Neural cell (in vitro differentiated cells): ENCODE measurements around the gene PPP2R5E. TPM values are rescaled to one million over a fixed set of nuclear protein-coding genes. Genes with fewer than 3 reads are reported as not detected.

Experiments used
- H2AFZ ChIP-seq: fragments of 200-600, 300-800 bp; sonication (generic), shearing (Covaris generic); 2 replicates; pipeline ENCODE4 v1.6.0; 2014; ENCODE audit warnings: low read depth, mild to moderate bottlenecking, antibody characterized with exemption, low read length, moderate library complexity
- H3F3A ChIP-seq: fragments of 200-600 bp; shearing (Covaris generic); 2 replicates; pipeline ENCODE4 v1.6.1; 2016; ENCODE audit warnings: mild to moderate bottlenecking, moderate library complexity, mixed read lengths, antibody characterized with exemption, low read length; ENCODE audit not compliant: insufficient read depth, poor library complexity, severe bottlenecking
- H3K27ac ChIP-seq: fragments of 200-600, 300-800 bp; sonication (generic), shearing (Covaris generic); 2 replicates; pipeline ENCODE4 v1.5.1; 2014; ENCODE audit warnings: mild to moderate bottlenecking, low read length, moderate library complexity
- H3K27me3 ChIP-seq: fragments of 300-800, 200-600 bp; sonication (generic), shearing (Covaris generic); 2 replicates; pipeline ENCODE4 v1.6.0; 2014; ENCODE audit warnings: mild to moderate bottlenecking, low read depth, low read length, moderate library complexity; ENCODE audit not compliant: insufficient read depth
- H3K36me3 ChIP-seq: fragments of 300-800, 200-600 bp; sonication (generic), shearing (Covaris generic); 2 replicates; pipeline ENCODE4 v1.5.1; 2014; ENCODE audit warnings: mild to moderate bottlenecking, antibody characterized with exemption, low read length, moderate library complexity; ENCODE audit not compliant: insufficient read depth
- H3K4me2 ChIP-seq: fragments of 300-800, 200-600 bp; sonication (generic), shearing (Covaris generic); 2 replicates; pipeline ENCODE4 v1.6.0; 2014; ENCODE audit warnings: mild to moderate bottlenecking, low read length
- H3K4me3 ChIP-seq: fragments of 300-800, 200-600 bp; sonication (generic), shearing (Covaris generic); 2 replicates; pipeline ENCODE4 v1.5.1; 2014; ENCODE audit warnings: mild to moderate bottlenecking, low read length, moderate library complexity
- H3K79me2 ChIP-seq: fragments of 200-600 bp; shearing (Covaris generic); replicated peaks from 2 replicates; pipeline ENCODE4 v1.6.0; 2014; ENCODE audit warnings: mild to moderate bottlenecking, low read length, moderate library complexity; ENCODE audit not compliant: insufficient read depth
- H3K9ac ChIP-seq: fragments of 300-800, 200-600 bp; sonication (generic), shearing (Covaris generic); 2 replicates; pipeline ENCODE4 v1.6.1; 2016; ENCODE audit warnings: mild to moderate bottlenecking, low read length, mixed read lengths
- H3K9me2 ChIP-seq: fragments of 200-600 bp; shearing (Covaris generic); 2 replicates; pipeline ENCODE4 v1.6.1; 2016; ENCODE audit warnings: mild to moderate bottlenecking, low read length, mixed read lengths; ENCODE audit not compliant: insufficient read depth
- H3K9me3 ChIP-seq: fragments of 200-600, 300-800 bp; sonication (generic), shearing (Covaris generic); 2 replicates; pipeline ENCODE4 v1.6.1; 2016; ENCODE audit warnings: mild to moderate bottlenecking, mixed run types, low read length, moderate library complexity, mixed read lengths
- H4K20me1 ChIP-seq: fragments of 200-600 bp; shearing (Covaris generic); 2 replicates; pipeline ENCODE4 v1.6.1; 2016; ENCODE audit warnings: mild to moderate bottlenecking, mixed run types; ENCODE audit not compliant: insufficient read depth
- EP300 ChIP-seq: fragments of 450-650 bp; conservative IDR thresholded peaks from 2 replicates; pipeline ENCODE4 v1.6.1; 2014; ENCODE audit warnings: antibody characterized with exemption, mild to moderate bottlenecking, moderate library complexity; ENCODE audit not compliant: poor library complexity, severe bottlenecking
- EZH2 ChIP-seq: fragments of 200-600, 300-800 bp; shearing (Covaris generic), sonication (generic); IDR thresholded peaks from 2 replicates; pipeline ENCODE4 v1.6.1; 2014; ENCODE audit warnings: antibody characterized with exemption, low read length, borderline replicate concordance, mild to moderate bottlenecking; ENCODE audit not compliant: insufficient read depth, poor library complexity, severe bottlenecking
- MXI1 ChIP-seq: fragments of 450-650 bp; conservative IDR thresholded peaks from 2 replicates; pipeline ENCODE4 v1.6.1; 2014; ENCODE audit warnings: antibody characterized with exemption, mild to moderate bottlenecking; ENCODE audit not compliant: poor library complexity, severe bottlenecking
- POLR2AphosphoS5 ChIP-seq: IDR thresholded peaks from 2 replicates; pipeline ENCODE4 v1.6.1; 2012
- RAD21 ChIP-seq: fragments of 450-650 bp; conservative IDR thresholded peaks from 2 replicates; pipeline ENCODE4 v1.6.1; 2014; ENCODE audit warnings: antibody characterized with exemption, mild to moderate bottlenecking, moderate library complexity
- SMC3 ChIP-seq: fragments of 450-650 bp; conservative IDR thresholded peaks from 2 replicates; pipeline ENCODE4 v1.6.1; 2014; ENCODE audit warnings: antibody characterized with exemption, mild to moderate bottlenecking, moderate library complexity; ENCODE audit not compliant: poor library complexity
- TAF1 ChIP-seq: IDR thresholded peaks from 2 replicates; pipeline ENCODE4 v1.6.1; 2012; ENCODE audit warnings: low read depth
- polyA plus RNA-seq: library from polyadenylated mRNA; depleted of rRNA; stranded (reverse); fragments of >200 nt; gene quantifications from 2 replicates; pipeline ENCODE4 v1.2.3, GENCODE V29; 2014
- small RNA-seq, 3 experiments: library from RNA; depleted of rRNA; stranded (forward); fragments of <200 nt; gene quantifications; one replicate each; pipeline ENCODE3, GENCODE V24; 2012
- TF ChIP-seq, protein P1 (sequence below): fragments of 450-650 bp; IDR thresholded peaks from 2 replicates; pipeline ENCODE4 v1.5.1; 2014; ENCODE audit warnings: antibody characterized with exemption, mild to moderate bottlenecking, moderate library complexity; ENCODE audit not compliant: poor library complexity, severe bottlenecking
- TF ChIP-seq, protein P2 (sequence below): IDR thresholded peaks from 2 replicates; pipeline ENCODE4 v1.6.1; 2012; ENCODE audit warnings: borderline replicate concordance

Gene PPP2R5E
- polyA plus RNA-seq, 1 donor from 2014 or later, result 26.7 TPM

DNA sequence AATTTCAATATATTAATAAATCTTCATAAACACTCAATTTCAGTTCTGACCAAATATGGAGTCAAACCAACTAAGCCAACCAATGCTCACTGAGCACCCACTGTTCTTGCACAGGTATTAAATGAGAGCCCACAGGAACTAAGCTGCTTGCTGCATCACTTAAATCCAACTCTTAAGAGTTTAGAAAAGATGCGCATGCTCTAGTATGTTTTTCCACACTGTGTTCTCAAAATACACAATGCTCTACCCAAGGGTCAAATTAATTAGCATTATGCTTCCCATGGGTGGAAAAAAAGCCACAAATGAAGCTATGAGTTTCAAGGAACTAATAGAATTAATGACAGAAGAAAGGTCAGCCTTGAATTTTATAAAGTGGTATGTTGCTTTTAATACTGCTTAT is 220.7 kb downstream of the PPP2R5E start:
- Histone ChIP-seq H3K9me3 (no peaks in the 10 kb centered on the region), H3K79me2 (no peaks in the 10 kb centered on the region), H3K9me2 (peaks cover 3% of the 10 kb centered on the region), H2AFZ (no peak overlapping the region), H3K4me2 (no peak overlapping the region), H3K9ac (no peak overlapping the region), H4K20me1 (no peaks in the 10 kb centered on the region), H3K27me3 (no peaks in the 10 kb centered on the region), H3F3A (no peaks in the 10 kb centered on the region), H3K36me3 (no peaks in the 10 kb centered on the region), H3K4me3 (no peak overlapping the region), H3K27ac (no peak overlapping the region)
- no peak for TF ChIP-seq POLR2AphosphoS5
- TF ChIP-seq RAD21, result no peak
- no peak for TF ChIP-seq MXI1
- TF ChIP-seq, protein P1, sequence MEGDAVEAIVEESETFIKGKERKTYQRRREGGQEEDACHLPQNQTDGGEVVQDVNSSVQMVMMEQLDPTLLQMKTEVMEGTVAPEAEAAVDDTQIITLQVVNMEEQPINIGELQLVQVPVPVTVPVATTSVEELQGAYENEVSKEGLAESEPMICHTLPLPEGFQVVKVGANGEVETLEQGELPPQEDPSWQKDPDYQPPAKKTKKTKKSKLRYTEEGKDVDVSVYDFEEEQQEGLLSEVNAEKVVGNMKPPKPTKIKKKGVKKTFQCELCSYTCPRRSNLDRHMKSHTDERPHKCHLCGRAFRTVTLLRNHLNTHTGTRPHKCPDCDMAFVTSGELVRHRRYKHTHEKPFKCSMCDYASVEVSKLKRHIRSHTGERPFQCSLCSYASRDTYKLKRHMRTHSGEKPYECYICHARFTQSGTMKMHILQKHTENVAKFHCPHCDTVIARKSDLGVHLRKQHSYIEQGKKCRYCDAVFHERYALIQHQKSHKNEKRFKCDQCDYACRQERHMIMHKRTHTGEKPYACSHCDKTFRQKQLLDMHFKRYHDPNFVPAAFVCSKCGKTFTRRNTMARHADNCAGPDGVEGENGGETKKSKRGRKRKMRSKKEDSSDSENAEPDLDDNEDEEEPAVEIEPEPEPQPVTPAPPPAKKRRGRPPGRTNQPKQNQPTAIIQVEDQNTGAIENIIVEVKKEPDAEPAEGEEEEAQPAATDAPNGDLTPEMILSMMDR, result no peak
- no peak for TF ChIP-seq EP300
- TF ChIP-seq, protein P2, sequence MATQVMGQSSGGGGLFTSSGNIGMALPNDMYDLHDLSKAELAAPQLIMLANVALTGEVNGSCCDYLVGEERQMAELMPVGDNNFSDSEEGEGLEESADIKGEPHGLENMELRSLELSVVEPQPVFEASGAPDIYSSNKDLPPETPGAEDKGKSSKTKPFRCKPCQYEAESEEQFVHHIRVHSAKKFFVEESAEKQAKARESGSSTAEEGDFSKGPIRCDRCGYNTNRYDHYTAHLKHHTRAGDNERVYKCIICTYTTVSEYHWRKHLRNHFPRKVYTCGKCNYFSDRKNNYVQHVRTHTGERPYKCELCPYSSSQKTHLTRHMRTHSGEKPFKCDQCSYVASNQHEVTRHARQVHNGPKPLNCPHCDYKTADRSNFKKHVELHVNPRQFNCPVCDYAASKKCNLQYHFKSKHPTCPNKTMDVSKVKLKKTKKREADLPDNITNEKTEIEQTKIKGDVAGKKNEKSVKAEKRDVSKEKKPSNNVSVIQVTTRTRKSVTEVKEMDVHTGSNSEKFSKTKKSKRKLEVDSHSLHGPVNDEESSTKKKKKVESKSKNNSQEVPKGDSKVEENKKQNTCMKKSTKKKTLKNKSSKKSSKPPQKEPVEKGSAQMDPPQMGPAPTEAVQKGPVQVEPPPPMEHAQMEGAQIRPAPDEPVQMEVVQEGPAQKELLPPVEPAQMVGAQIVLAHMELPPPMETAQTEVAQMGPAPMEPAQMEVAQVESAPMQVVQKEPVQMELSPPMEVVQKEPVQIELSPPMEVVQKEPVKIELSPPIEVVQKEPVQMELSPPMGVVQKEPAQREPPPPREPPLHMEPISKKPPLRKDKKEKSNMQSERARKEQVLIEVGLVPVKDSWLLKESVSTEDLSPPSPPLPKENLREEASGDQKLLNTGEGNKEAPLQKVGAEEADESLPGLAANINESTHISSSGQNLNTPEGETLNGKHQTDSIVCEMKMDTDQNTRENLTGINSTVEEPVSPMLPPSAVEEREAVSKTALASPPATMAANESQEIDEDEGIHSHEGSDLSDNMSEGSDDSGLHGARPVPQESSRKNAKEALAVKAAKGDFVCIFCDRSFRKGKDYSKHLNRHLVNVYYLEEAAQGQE, result no peak
- no peak for TF ChIP-seq SMC3
- no peak for TF ChIP-seq TAF1
- no peak for TF ChIP-seq EZH2

Small RNA genes lying within 50 kb of the gene (small RNA-seq; reads per million reads assigned to genes)
- 0 reads per million in 3 experiments for gene RF00601

Other genes starting within 250 kb of the PPP2R5E start
- gene GPHB5, start 224.4 kb downstream of the PPP2R5E start, polyA plus RNA-seq, result not detected in 2 replicates
- gene WDR89, start 98.5 kb upstream of the PPP2R5E start, polyA plus RNA-seq, result 9.7 and 15.3 TPM in 2 replicates
- 17.1 and 17.7 TPM in 2 replicates for gene SGPP1, start 184.7 kb upstream of the PPP2R5E start, polyA plus RNA-seq